Uterus (tissue), 2 donors: ENCODE measurements around the gene TDRD10.

Source experiments
- CTCF ChIP-seq, 4 experiments: fragments of 200-600 bp in 2 of 4; fragments of 450-650 bp in 2 of 4; sonication (generic) in 2 of 4; IDR thresholded peaks; one replicate each; pipeline ENCODE4 v1.5.1; 2016 to 2019; ENCODE audit warnings: antibody characterized with exemption in 4 of 4, mild to moderate bottlenecking in 2 of 4, moderate library complexity in 1 of 4
- POLR2A ChIP-seq, 2 donors: fragments of 450-650 bp; IDR thresholded peaks; one replicate each; pipeline ENCODE4 v1.6.1; 2016; ENCODE audit warnings: antibody characterized with exemption in 2 of 2, mild to moderate bottlenecking in 1 of 2, moderate library complexity in 1 of 2

GRCh38 chr1:154500533-154500932 is 1.5 kb upstream of the TDRD10 start:
- TF ChIP-seq POLR2A (IDR thresholded peaks at IDR 0.05), result no peak
- TF ChIP-seq CTCF (IDR thresholded peaks at IDR 0.05), result no peak
